Neural progenitor cell (in vitro differentiated cells): ENCODE measurements around the gene USP2. TPM values are rescaled to one million over a fixed set of nuclear protein-coding genes. Genes with fewer than 3 reads are reported as not detected.

Experiments used
- DNase-seq: peaks from one replicate; pipeline ENCODE4 v3.0.0-alpha.2; 2016; ENCODE audit warnings: low spot score
- H2AFZ ChIP-seq: fragments of 200-600 bp; sonication (generic); replicated peaks from 2 replicates; pipeline ENCODE4 v1.6.1; 2016; ENCODE audit warnings: antibody characterized with exemption
- H3F3A ChIP-seq: fragments of 200-600 bp; sonication (generic); 2 replicates; pipeline ENCODE4 v1.6.1; 2016; ENCODE audit warnings: antibody characterized with exemption, low read depth
- H3K27ac ChIP-seq: fragments of 200-600 bp; sonication (generic); 2 replicates; pipeline ENCODE4 v1.5.1; 2016; ENCODE audit warnings: mild to moderate bottlenecking
- H3K27me3 ChIP-seq: fragments of 200-600 bp; sonication (generic); 2 replicates; pipeline ENCODE4 v1.6.1; 2016; ENCODE audit warnings: mild to moderate bottlenecking, moderate library complexity
- H3K36me3 ChIP-seq: fragments of 200-600 bp; sonication (generic); 2 replicates; pipeline ENCODE4 v1.5.1; 2016
- H3K4me1 ChIP-seq: fragments of 200-600 bp; sonication (generic); 2 replicates; pipeline ENCODE4 v1.6.1; 2016; ENCODE audit warnings: mixed run types
- H3K4me2 ChIP-seq: fragments of 200-600 bp; sonication (generic); 2 replicates; pipeline ENCODE4 v1.6.1; 2016
- H3K4me3 ChIP-seq: fragments of 200-600 bp; sonication (generic); 2 replicates; pipeline ENCODE4 v1.5.1; 2016
- H3K79me2 ChIP-seq: fragments of 200-600 bp; sonication (generic); 2 replicates; pipeline ENCODE4 v1.6.1; 2016; ENCODE audit warnings: low read depth
- H3K9ac ChIP-seq: fragments of 200-600 bp; sonication (generic); 2 replicates; pipeline ENCODE4 v1.6.1; 2016
- H3K9me3 ChIP-seq: fragments of 200-600 bp; sonication (generic); 2 replicates; pipeline ENCODE4 v1.5.1; 2016; ENCODE audit warnings: low read depth
- H4K20me1 ChIP-seq: fragments of 200-600 bp; sonication (generic); 2 replicates; pipeline ENCODE4 v1.6.1; 2016; ENCODE audit warnings: low read depth
- H3K27ac Mint-ChIP-seq: 3 replicates; pipeline ENCODE4 v1.8.0; 2021; ENCODE audit warnings: mixed read lengths
- H3K27me3 Mint-ChIP-seq: 2 replicates; pipeline ENCODE4 v1.8.0; 2022; ENCODE audit warnings: low read depth, mild to moderate bottlenecking, inconsistent platforms, moderate library complexity, mixed read lengths; ENCODE audit not compliant: insufficient read depth
- H3K36me3 Mint-ChIP-seq: 3 replicates; pipeline ENCODE4 v1.8.0; 2021; ENCODE audit warnings: mixed read lengths
- H3K4me1 Mint-ChIP-seq: 3 replicates; pipeline ENCODE4 v1.8.0; 2021; ENCODE audit warnings: mixed read lengths
- H3K4me3 Mint-ChIP-seq: 3 replicates; pipeline ENCODE4 v1.8.0; 2021; ENCODE audit warnings: mild to moderate bottlenecking, moderate library complexity, mixed read lengths
- H3K9me3 Mint-ChIP-seq: 3 replicates; pipeline ENCODE4 v1.8.0; 2020; ENCODE audit warnings: mixed read lengths
- EZH2 ChIP-seq: fragments of 200-600 bp; sonication (generic); IDR thresholded peaks from 2 replicates; pipeline ENCODE4 v1.6.1; 2017; ENCODE audit warnings: antibody characterized with exemption, mild to moderate bottlenecking, moderate library complexity
- EZH2phosphoT487 ChIP-seq: fragments of 200-600 bp; sonication (generic); IDR thresholded peaks from 2 replicates; pipeline ENCODE4 v1.6.1; 2017; ENCODE audit warnings: antibody characterized with exemption
- total RNA-seq: library from RNA; depleted of rRNA; stranded (reverse); fragments of >200 nt; gene quantifications from 2 replicates; pipeline ENCODE4 v1.2.3, GENCODE V29; 2015; ENCODE audit warnings: low replicate concordance
- TF ChIP-seq, protein P1 (sequence below): fragments of 200-600 bp; sonication (generic); IDR thresholded peaks from 2 replicates; pipeline ENCODE4 v1.5.1; 2017; ENCODE audit warnings: antibody characterized with exemption, mild to moderate bottlenecking

The USP2 gene
- total RNA-seq, 1 donor from 2014 or later = 2.6 TPM

GRCh38 chr11:119371778-119372182 is 9.7 kb downstream of the USP2 start:
- H3K9me3 Mint-ChIP-seq = no peaks in the 10 kb centered on the region
- no peak overlapping the region for H3K4me3 ChIP-seq
- peak overlapping the region; percentile 17 for H3K4me3 Mint-ChIP-seq
- H3K27me3 Mint-ChIP-seq = peaks cover 13% of the 10 kb centered on the region
- H3K27ac Mint-ChIP-seq = peak overlapping the region; percentile 75
- no peak overlapping the region for H3K27ac ChIP-seq
- H3K4me2 ChIP-seq = no peak overlapping the region
- H3K36me3 ChIP-seq = no peaks in the 10 kb centered on the region
- H3K36me3 Mint-ChIP-seq = no peaks in the 10 kb centered on the region
- no peaks in the 10 kb centered on the region for H3K79me2 ChIP-seq
- no peak for DNase-seq
- H3K9me3 ChIP-seq = no peaks in the 10 kb centered on the region
- no peak overlapping the region for H3K9ac ChIP-seq
- H2AFZ ChIP-seq = no peak overlapping the region
- TF ChIP-seq EZH2phosphoT487 (no peak), EZH2 (no peak)
- TF ChIP-seq, protein P1, sequence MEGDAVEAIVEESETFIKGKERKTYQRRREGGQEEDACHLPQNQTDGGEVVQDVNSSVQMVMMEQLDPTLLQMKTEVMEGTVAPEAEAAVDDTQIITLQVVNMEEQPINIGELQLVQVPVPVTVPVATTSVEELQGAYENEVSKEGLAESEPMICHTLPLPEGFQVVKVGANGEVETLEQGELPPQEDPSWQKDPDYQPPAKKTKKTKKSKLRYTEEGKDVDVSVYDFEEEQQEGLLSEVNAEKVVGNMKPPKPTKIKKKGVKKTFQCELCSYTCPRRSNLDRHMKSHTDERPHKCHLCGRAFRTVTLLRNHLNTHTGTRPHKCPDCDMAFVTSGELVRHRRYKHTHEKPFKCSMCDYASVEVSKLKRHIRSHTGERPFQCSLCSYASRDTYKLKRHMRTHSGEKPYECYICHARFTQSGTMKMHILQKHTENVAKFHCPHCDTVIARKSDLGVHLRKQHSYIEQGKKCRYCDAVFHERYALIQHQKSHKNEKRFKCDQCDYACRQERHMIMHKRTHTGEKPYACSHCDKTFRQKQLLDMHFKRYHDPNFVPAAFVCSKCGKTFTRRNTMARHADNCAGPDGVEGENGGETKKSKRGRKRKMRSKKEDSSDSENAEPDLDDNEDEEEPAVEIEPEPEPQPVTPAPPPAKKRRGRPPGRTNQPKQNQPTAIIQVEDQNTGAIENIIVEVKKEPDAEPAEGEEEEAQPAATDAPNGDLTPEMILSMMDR = peak; percentile 11
- peaks cover 76% of the 10 kb centered on the region for H3K4me1 Mint-ChIP-seq
- H3K27me3 ChIP-seq = no peaks in the 10 kb centered on the region
- H3K4me1 ChIP-seq = peaks cover 45% of the 10 kb centered on the region
- peaks cover 21% of the 10 kb centered on the region for H3F3A ChIP-seq
- no peaks in the 10 kb centered on the region for H4K20me1 ChIP-seq

- Mint-ChIP-seq H3K27me3 (peaks cover 11% of the 10 kb centered on the region), H3K27ac (no peak overlapping the region), H3K4me3 (no peak overlapping the region), H3K36me3 (no peaks in the 10 kb centered on the region), H3K9me3 (peaks cover 2% of the 10 kb centered on the region), H3K4me1 (peaks cover 71% of the 10 kb centered on the region)
- no peak for TF ChIP-seq EZH2
- TF ChIP-seq EZH2phosphoT487 = no peak
- TF ChIP-seq, protein P1 = no peak
- no peak overlapping the region for H3K9ac ChIP-seq
- no peak overlapping the region for H3K4me3 ChIP-seq
- no peak overlapping the region for H2AFZ ChIP-seq
- no peaks in the 10 kb centered on the region for H3K79me2 ChIP-seq
- H3K4me2 ChIP-seq = no peak overlapping the region
- no peaks in the 10 kb centered on the region for H4K20me1 ChIP-seq
- peaks cover 15% of the 10 kb centered on the region for H3F3A ChIP-seq
- H3K36me3 ChIP-seq = no peaks in the 10 kb centered on the region
- H3K4me1 ChIP-seq = peaks cover 38% of the 10 kb centered on the region
- peaks cover 3% of the 10 kb centered on the region for H3K27me3 ChIP-seq
- DNase-seq = no peak
- H3K27ac ChIP-seq = no peak overlapping the region
- no peaks in the 10 kb centered on the region for H3K9me3 ChIP-seq
These were observed 10.4 kb downstream of the USP2 start for GRCh38 chr11:119371067-119371601.

GRCh38 chr11:119370486-119371046 is 10.9 kb downstream of the USP2 start:
- no peaks in the 10 kb centered on the region for H3K36me3 Mint-ChIP-seq
- Histone ChIP-seq H3K36me3 (no peaks in the 10 kb centered on the region), H3K4me3 (no peak overlapping the region), H2AFZ (no peak overlapping the region), H3K79me2 (no peaks in the 10 kb centered on the region), H3K4me2 (no peak overlapping the region), H3K4me1 (peaks cover 33% of the 10 kb centered on the region), H4K20me1 (no peaks in the 10 kb centered on the region), H3K27me3 (peaks cover 8% of the 10 kb centered on the region), H3K9me3 (no peaks in the 10 kb centered on the region), H3K9ac (no peak overlapping the region), H3F3A (peaks cover 10% of the 10 kb centered on the region), H3K27ac (no peak overlapping the region)
- TF ChIP-seq EZH2phosphoT487 = no peak
- no peak for TF ChIP-seq EZH2
- TF ChIP-seq, protein P1 = no peak
- peaks cover 11% of the 10 kb centered on the region for H3K27me3 Mint-ChIP-seq
- peaks cover 2% of the 10 kb centered on the region for H3K9me3 Mint-ChIP-seq
- H3K27ac Mint-ChIP-seq = no peak overlapping the region
- no peak for DNase-seq
- H3K4me3 Mint-ChIP-seq = no peak overlapping the region
- H3K4me1 Mint-ChIP-seq = peaks cover 66% of the 10 kb centered on the region
